SU-DHL-6 (cell line): Measurements from ENCODE around the gene RASGRP3.
A peak's percentile ranks its signal among the peaks of the same experiment; 100 is the strongest.

Source experiments
- H2AFZ ChIP-seq: fragments of 200-600 bp; sonication (generic); 2 replicates; pipeline ENCODE4 v1.6.1; 2014; ENCODE audit warnings: low read depth, mild to moderate bottlenecking, moderate library complexity, mixed read lengths, antibody characterized with exemption, low read length; ENCODE audit not compliant: severe bottlenecking
- H3F3A ChIP-seq: fragments of 200-600 bp; shearing (Covaris generic); 2 replicates; pipeline ENCODE4 v1.6.0; 2016; ENCODE audit warnings: antibody characterized with exemption, mild to moderate bottlenecking; ENCODE audit not compliant: insufficient read depth
- H3K27ac ChIP-seq: fragments of 200-600 bp; sonication (generic); 2 replicates; pipeline ENCODE4 v1.5.1; 2016; ENCODE audit warnings: low read depth, mild to moderate bottlenecking, low read length, moderate library complexity, mixed read lengths
- H3K27me3 ChIP-seq: fragments of 200-600 bp; sonication (generic), shearing (Covaris generic); 2 replicates; pipeline ENCODE4 v1.6.0; 2014; ENCODE audit warnings: mild to moderate bottlenecking, low read length
- H3K36me3 ChIP-seq: fragments of 200-600 bp; sonication (generic); 2 replicates; pipeline ENCODE4 v1.6.1; 2014; ENCODE audit warnings: mild to moderate bottlenecking, low read length, mixed read lengths
- H3K4me2 ChIP-seq: fragments of 300-600, 200-600 bp; shearing (Covaris generic), sonication (generic); 2 replicates; pipeline ENCODE4 v1.6.0; 2014; ENCODE audit warnings: low read length, low read depth, mild to moderate bottlenecking; ENCODE audit not compliant: poor library complexity, severe bottlenecking
- H3K4me3 ChIP-seq: fragments of 200-600 bp; sonication (generic); 2 replicates; pipeline ENCODE4 v1.5.1; 2014; ENCODE audit warnings: antibody characterized with exemption, low read length, mild to moderate bottlenecking, mixed read lengths; ENCODE audit not compliant: insufficient read depth, poor library complexity, severe bottlenecking
- H3K79me2 ChIP-seq: fragments of 200-600 bp; sonication (generic); 2 replicates; pipeline ENCODE4 v1.6.1; 2014; ENCODE audit warnings: mild to moderate bottlenecking, low read length, moderate library complexity; ENCODE audit not compliant: insufficient read depth
- H3K9ac ChIP-seq: fragments of 200-600 bp; sonication (generic); 2 replicates; pipeline ENCODE4 v1.7.0; 2014; ENCODE audit warnings: mild to moderate bottlenecking, low read length
- H3K9me2 ChIP-seq: fragments of 200-600 bp; sonication (generic); replicated peaks from 2 replicates; pipeline ENCODE4 v1.6.1; 2014; ENCODE audit warnings: low read length; ENCODE audit not compliant: insufficient read depth
- H3K9me3 ChIP-seq: fragments of 200-600 bp; sonication (generic); 2 replicates; pipeline ENCODE4 v1.6.1; 2014; ENCODE audit warnings: low read length, mixed read lengths; ENCODE audit not compliant: insufficient read depth
- H4K20me1 ChIP-seq: fragments of 200-600 bp; sonication (generic); 2 replicates; pipeline ENCODE4 v1.6.1; 2014; ENCODE audit warnings: low read depth, mild to moderate bottlenecking, antibody characterized with exemption, low read length, moderate library complexity, mixed read lengths
- EZH2phosphoT487 ChIP-seq: fragments of 200-600 bp; sonication (generic), shearing (Covaris generic); conservative IDR thresholded peaks from 2 replicates; pipeline ENCODE4 v1.6.1; 2018; ENCODE audit warnings: mild to moderate bottlenecking, antibody characterized with exemption, low read length, moderate library complexity, mixed read lengths
- TF ChIP-seq, protein P1 (sequence below): fragments of 200-600 bp; sonication (generic); IDR thresholded peaks from one replicate; pipeline ENCODE4 v1.5.1; 2017; ENCODE audit warnings: antibody characterized with exemption, mild to moderate bottlenecking, low read length, moderate library complexity; ENCODE audit not compliant: insufficient read depth, poor library complexity, severe bottlenecking

Gene RASGRP3, protein sequence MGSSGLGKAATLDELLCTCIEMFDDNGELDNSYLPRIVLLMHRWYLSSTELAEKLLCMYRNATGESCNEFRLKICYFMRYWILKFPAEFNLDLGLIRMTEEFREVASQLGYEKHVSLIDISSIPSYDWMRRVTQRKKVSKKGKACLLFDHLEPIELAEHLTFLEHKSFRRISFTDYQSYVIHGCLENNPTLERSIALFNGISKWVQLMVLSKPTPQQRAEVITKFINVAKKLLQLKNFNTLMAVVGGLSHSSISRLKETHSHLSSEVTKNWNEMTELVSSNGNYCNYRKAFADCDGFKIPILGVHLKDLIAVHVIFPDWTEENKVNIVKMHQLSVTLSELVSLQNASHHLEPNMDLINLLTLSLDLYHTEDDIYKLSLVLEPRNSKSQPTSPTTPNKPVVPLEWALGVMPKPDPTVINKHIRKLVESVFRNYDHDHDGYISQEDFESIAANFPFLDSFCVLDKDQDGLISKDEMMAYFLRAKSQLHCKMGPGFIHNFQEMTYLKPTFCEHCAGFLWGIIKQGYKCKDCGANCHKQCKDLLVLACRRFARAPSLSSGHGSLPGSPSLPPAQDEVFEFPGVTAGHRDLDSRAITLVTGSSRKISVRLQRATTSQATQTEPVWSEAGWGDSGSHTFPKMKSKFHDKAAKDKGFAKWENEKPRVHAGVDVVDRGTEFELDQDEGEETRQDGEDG

DNA sequence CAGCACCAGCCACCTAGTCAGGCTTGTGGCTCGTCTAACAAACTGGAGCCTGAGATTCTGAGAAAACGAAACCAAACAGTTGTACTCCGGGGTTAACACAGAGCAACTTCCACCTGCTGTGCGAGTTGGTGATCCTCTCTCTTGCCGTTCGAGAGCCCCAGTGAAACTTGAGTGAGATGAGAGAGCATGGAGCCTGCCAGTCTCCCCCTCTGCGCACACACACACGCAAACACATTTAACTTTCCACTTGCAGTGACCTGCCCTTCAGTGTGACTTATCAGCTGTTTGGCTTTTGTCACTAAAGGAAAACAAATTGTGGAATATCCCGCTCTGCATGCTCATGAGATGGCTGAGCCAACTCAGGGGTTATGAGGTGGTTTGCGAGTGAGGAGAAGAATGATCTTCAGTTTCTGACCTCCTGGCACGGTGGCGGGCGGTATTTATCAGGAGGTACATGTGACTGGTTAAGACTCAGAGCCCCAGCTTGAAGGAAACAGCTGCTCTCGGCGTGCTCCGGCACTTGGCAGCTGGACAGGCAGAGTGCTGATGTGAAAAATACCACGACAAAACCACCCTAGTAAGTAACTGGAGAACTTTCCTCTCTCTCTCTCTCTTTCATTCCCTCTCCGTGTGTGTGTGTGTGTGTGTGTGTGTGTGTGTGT, at the start of gene RASGRP3:
RASGRP3 (plus strand) TSS at position 519 of the 662 bp plus-strand sequence. CDS start 38,488 bp downstream, outside the sequence.
- H3K27me3 ChIP-seq = no peaks in the 10 kb centered on the region
- H3K9me2 ChIP-seq = no peaks in the 10 kb centered on the region
- peaks cover 22% of the 10 kb centered on the region for H3K36me3 ChIP-seq
- H3K27ac ChIP-seq = peak within 1 kb of the TSS; percentile 95
- H3K9ac ChIP-seq = peak within 1 kb of the TSS; percentile 93
- peak within 1 kb of the TSS; percentile 86 for H3K4me3 ChIP-seq
- peak within 1 kb of the TSS; percentile 89 for H3K4me2 ChIP-seq
- TF ChIP-seq EZH2phosphoT487 = no peak
- TF ChIP-seq, protein P1, sequence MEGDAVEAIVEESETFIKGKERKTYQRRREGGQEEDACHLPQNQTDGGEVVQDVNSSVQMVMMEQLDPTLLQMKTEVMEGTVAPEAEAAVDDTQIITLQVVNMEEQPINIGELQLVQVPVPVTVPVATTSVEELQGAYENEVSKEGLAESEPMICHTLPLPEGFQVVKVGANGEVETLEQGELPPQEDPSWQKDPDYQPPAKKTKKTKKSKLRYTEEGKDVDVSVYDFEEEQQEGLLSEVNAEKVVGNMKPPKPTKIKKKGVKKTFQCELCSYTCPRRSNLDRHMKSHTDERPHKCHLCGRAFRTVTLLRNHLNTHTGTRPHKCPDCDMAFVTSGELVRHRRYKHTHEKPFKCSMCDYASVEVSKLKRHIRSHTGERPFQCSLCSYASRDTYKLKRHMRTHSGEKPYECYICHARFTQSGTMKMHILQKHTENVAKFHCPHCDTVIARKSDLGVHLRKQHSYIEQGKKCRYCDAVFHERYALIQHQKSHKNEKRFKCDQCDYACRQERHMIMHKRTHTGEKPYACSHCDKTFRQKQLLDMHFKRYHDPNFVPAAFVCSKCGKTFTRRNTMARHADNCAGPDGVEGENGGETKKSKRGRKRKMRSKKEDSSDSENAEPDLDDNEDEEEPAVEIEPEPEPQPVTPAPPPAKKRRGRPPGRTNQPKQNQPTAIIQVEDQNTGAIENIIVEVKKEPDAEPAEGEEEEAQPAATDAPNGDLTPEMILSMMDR = no peak
- H3K9me3 ChIP-seq = no peaks in the 10 kb centered on the region
- H4K20me1 ChIP-seq = no peaks in the 10 kb centered on the region
- H2AFZ ChIP-seq = peak within 1 kb of the TSS; percentile 54
- H3F3A ChIP-seq = peaks cover 54% of the 10 kb centered on the region
- peaks cover 48% of the 10 kb centered on the region for H3K79me2 ChIP-seq

DNA sequence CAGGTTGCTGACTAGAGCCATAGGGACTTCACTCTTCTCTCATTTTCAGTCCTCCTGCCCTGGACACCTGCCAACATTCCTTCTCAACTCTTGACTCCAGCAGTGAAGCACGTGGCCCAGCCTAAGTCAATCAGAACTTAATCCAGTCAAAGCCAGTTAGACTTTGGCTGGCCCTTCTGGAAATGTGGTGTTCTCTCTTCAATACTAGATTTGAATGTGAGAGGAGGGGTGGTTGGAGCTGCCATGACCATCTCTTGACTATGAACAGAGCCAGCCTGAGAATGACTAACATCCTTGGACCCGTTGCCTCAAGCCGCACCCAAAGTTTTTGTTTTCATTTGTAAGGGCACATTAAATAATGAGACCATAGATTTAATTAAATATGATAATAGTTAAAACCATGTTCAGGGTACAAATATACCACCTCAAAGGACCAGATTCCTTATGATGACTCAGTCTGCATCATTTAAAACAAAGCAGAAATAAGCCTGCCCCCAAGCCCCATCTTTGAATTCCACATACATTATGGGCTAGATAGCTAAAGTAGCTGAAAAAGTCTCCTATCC, 49.7 kb upstream of the RASGRP3 start:
- Histone ChIP-seq H3K27ac (no peak overlapping the region), H2AFZ (no peak overlapping the region)

DNA sequence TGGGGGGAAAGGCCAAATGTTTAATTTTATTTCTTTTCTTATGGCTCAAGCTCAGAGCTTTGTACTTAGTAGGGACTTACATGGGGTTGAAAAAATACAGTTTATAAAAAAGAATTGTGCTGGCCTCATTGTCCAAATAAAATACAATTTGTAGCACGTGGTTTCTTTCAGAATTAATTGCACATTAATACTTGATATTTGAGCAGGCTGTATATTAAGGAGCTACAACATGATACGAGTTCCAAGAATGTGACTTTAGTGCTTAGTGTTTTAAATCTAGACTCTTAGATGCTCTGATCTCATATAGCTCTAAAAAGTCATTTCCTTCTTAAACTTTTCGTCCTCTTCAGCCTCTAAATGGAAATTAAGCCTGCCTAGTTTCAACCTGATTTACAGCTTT, 46.4 kb upstream of the RASGRP3 start:
- no peak overlapping the region for H2AFZ ChIP-seq
- H4K20me1 ChIP-seq = no peaks in the 10 kb centered on the region
- no peak overlapping the region for H3K27ac ChIP-seq
- H3K36me3 ChIP-seq = no peaks in the 10 kb centered on the region
- no peaks in the 10 kb centered on the region for H3K9me2 ChIP-seq
- no peaks in the 10 kb centered on the region for H3F3A ChIP-seq
- H3K4me3 ChIP-seq = no peak overlapping the region
- no peak overlapping the region for H3K9ac ChIP-seq
- H3K27me3 ChIP-seq = no peaks in the 10 kb centered on the region
- no peaks in the 10 kb centered on the region for H3K9me3 ChIP-seq
- TF ChIP-seq EZH2phosphoT487 = no peak
- TF ChIP-seq, protein P1 = no peak
- no peak overlapping the region for H3K4me2 ChIP-seq
- no peaks in the 10 kb centered on the region for H3K79me2 ChIP-seq

More for the DNA sequence above, 49.7 kb upstream of the RASGRP3 start:
- TF ChIP-seq EZH2phosphoT487 = no peak
- TF ChIP-seq, protein P1 = no peak
- H3K27me3 ChIP-seq = no peaks in the 10 kb centered on the region
- H3K9me3 ChIP-seq = no peaks in the 10 kb centered on the region
- no peak overlapping the region for H3K4me2 ChIP-seq
- H3K9ac ChIP-seq = no peak overlapping the region
- no peaks in the 10 kb centered on the region for H4K20me1 ChIP-seq
- no peaks in the 10 kb centered on the region for H3K79me2 ChIP-seq
- no peaks in the 10 kb centered on the region for H3F3A ChIP-seq
- H3K4me3 ChIP-seq = no peak overlapping the region
- no peaks in the 10 kb centered on the region for H3K36me3 ChIP-seq
- no peaks in the 10 kb centered on the region for H3K9me2 ChIP-seq
